A673 (cell line): ENCODE measurements around the gene FOXN1. TPM values are rescaled to one million over a fixed set of nuclear protein-coding genes. Genes with fewer than 3 reads are reported as not detected.

ENCODE experiments used
- BruUV-seq: library from RNA; stranded (reverse); fragments of 400-500 nt; replicated peaks from 2 replicates; lab custom pipeline; 2021; lab: Mats Ljungman, UMichigan
- CTCF ChIA-PET: fragments of 300-600 bp; sonication (Branson Sonifier 250); formaldehyde crosslinking; loops from one replicate; lab custom pipeline; 2022; ENCODE audit warnings: antibody characterized with exemption; lab: Charles Lee
- POLR2A ChIA-PET: fragments of 300-600 bp; sonication (Branson Sonifier 250); formaldehyde crosslinking; loops from one replicate; lab custom pipeline; 2022; ENCODE audit warnings: antibody characterized with exemption; ENCODE audit not compliant: low non-redundant PET; lab: Charles Lee
- DNase-seq: peaks from one replicate; pipeline ENCODE4 v3.0.0-alpha.2; 2015; ENCODE audit warnings: low spot score
- H3K27ac ChIP-seq: fragments of 200-600 bp; sonication (generic); 2 replicates; pipeline ENCODE4 v1.5.1; 2016; ENCODE audit warnings: mixed run types, low read depth, mild to moderate bottlenecking, mixed read lengths, antibody characterized with exemption, low read length; ENCODE audit not compliant: poor library complexity, severe bottlenecking
- H3K27me3 ChIP-seq: fragments of 200-600 bp; sonication (generic); replicated peaks from 2 replicates; pipeline ENCODE4 v1.6.1; 2017; ENCODE audit warnings: mixed run types, low read depth, mild to moderate bottlenecking, mixed read lengths, antibody characterized with exemption, low read length; ENCODE audit not compliant: insufficient read depth, poor library complexity
- H3K36me3 ChIP-seq: fragments of 200-600 bp; sonication (generic); 2 replicates; pipeline ENCODE4 v1.6.1; 2016; ENCODE audit warnings: mixed run types, mild to moderate bottlenecking, mixed read lengths, antibody characterized with exemption, low read length; ENCODE audit not compliant: insufficient read depth, poor library complexity, severe bottlenecking
- H3K4me1 ChIP-seq: fragments of 200-600 bp; sonication (generic); 2 replicates; pipeline ENCODE4 v1.6.1; 2017; ENCODE audit warnings: mixed run types, mild to moderate bottlenecking, mixed read lengths, antibody characterized with exemption, low read length; ENCODE audit not compliant: insufficient read depth, poor library complexity, severe bottlenecking
- H3K4me3 ChIP-seq: fragments of 200-600 bp; sonication (generic); 2 replicates; pipeline ENCODE4 v1.5.1; 2016; ENCODE audit warnings: low read depth, mixed run types, mild to moderate bottlenecking, mixed read lengths, low read length; ENCODE audit not compliant: poor library complexity, severe bottlenecking
- H3K9me3 ChIP-seq: fragments of 200-600 bp; sonication (generic); 2 replicates; pipeline ENCODE4 v1.6.1; 2016; ENCODE audit warnings: mixed run types, low read depth, mild to moderate bottlenecking, mixed read lengths, antibody characterized with exemption, low read length; ENCODE audit not compliant: poor library complexity, severe bottlenecking
- CTCF ChIP-seq: fragments of 300-800, 200-600 bp; sonication (generic); conservative IDR thresholded peaks from 2 replicates; pipeline ENCODE4 v1.5.1; 2017; ENCODE audit warnings: low read depth, mild to moderate bottlenecking, antibody characterized with exemption, low read length, moderate library complexity, mixed read lengths
- EZH2 ChIP-seq: fragments of 200-600 bp; sonication (generic); IDR thresholded peaks from 2 replicates; pipeline ENCODE4 v1.6.1; 2017; ENCODE audit warnings: borderline replicate concordance, low read depth, mild to moderate bottlenecking, mixed read lengths, antibody characterized with exemption, low read length; ENCODE audit not compliant: poor library complexity, severe bottlenecking
- intact Hi-C: fragments of 100-400 bp; cut with micrococcal nuclease; formaldehyde crosslinking; loops from one replicate; pipeline ENCODE4 v1.10.0; 2022; ENCODE audit not compliant: unreplicated experiment
- total RNA-seq: library from RNA; stranded (reverse); gene quantifications from 2 replicates; pipeline ENCODE4 v1.2.3, GENCODE V29; 2021

FOXN1 gene
- total RNA-seq, 1 experiment from 2014 or later: not detected

- H3K4me3 ChIP-seq: peak within 1 kb of the TSS; percentile 29
- H3K27ac ChIP-seq: peak within 1 kb of the TSS; percentile 1
- BruUV-seq: no TSS peak
- peaks cover 46% of the 10 kb centered on the region for H3K36me3 ChIP-seq
- DNase-seq: peak; percentile 96
- peaks cover 12% of the 10 kb centered on the region for H3K4me1 ChIP-seq
- TF ChIP-seq EZH2: no peak
- no peaks in the 10 kb centered on the region for H3K9me3 ChIP-seq
- intact Hi-C loops: loop anchor here (5.0 kb wide), 1 partner anchor 45 kb away; no protein-coding TSS in a partner anchor
- ChIA-PET POLR2A (interaction anchor here (0.6 kb wide), 1 partner anchor 456 kb away, joined by 3 read pairs; no protein-coding TSS in a partner anchor), CTCF (no interaction called here)
- no peaks in the 10 kb centered on the region for H3K27me3 ChIP-seq
Observed at GRCh38 chr17:28576758-28577465, 70.8 kb downstream of the FOXN1 start, which contains the start of gene ALDOC. TSS of gene ALDOC (minus strand) at chr17:28576895. CDS start at chr17:28575532, 1,363 bp downstream.

- BruUV-seq: no TSS peak
- ChIA-PET CTCF (no interaction called here), POLR2A (no interaction called here)
- Histone ChIP-seq H3K4me3 (no peak overlapping the region), H3K36me3 (peaks cover 51% of the 10 kb centered on the region), H3K27me3 (no peaks in the 10 kb centered on the region), H3K9me3 (no peaks in the 10 kb centered on the region), H3K27ac (peak overlapping the region; percentile 1), H3K4me1 (peaks cover 8% of the 10 kb centered on the region)
- TF ChIP-seq CTCF: no peak
- TF ChIP-seq EZH2: no peak
- DNase-seq: no peak
- intact Hi-C loops: loop anchor here (5.0 kb wide), 1 partner anchor 45 kb away; no protein-coding TSS in a partner anchor
Observed at GRCh38 chr17:28577466-28577824, 71.3 kb downstream of the FOXN1 start.

GRCh38 chr17:28578246-28579195 is 72.4 kb downstream of the FOXN1 start:
- H3K27me3 ChIP-seq: no peaks in the 10 kb centered on the region
- no peak overlapping the region for H3K27ac ChIP-seq
- ChIA-PET POLR2A (no interaction called here), CTCF (interaction anchor here (0.6 kb wide), 1 partner anchor 124 kb away, joined by 3 read pairs; no protein-coding TSS in a partner anchor)
- H3K9me3 ChIP-seq: no peaks in the 10 kb centered on the region
- H3K4me1 ChIP-seq: peaks cover 8% of the 10 kb centered on the region
- TF ChIP-seq EZH2 (no peak), CTCF (no peak)
- no peak for DNase-seq
- no peak overlapping the region for H3K4me3 ChIP-seq
- peaks cover 62% of the 10 kb centered on the region for H3K36me3 ChIP-seq
- no TSS peak for BruUV-seq
- intact Hi-C loops: loop anchor here (5.0 kb wide), 1 partner anchor 44 kb away; no protein-coding TSS in a partner anchor
